Medulla oblongata (tissue), 1 donor: ENCODE measurements around the gene TEX55.
"Not testable (repeated sequence)": the region's sequence is repeated elsewhere in the genome, so short reads cannot be mapped to it uniquely, and the experiment has no call there.

Source experiments
- DNase-seq: peaks from one replicate; pipeline ENCODE4 v3.0.0-alpha.2; 2015; ENCODE audit errors: extremely low spot score

The TEX55 gene

DNA sequence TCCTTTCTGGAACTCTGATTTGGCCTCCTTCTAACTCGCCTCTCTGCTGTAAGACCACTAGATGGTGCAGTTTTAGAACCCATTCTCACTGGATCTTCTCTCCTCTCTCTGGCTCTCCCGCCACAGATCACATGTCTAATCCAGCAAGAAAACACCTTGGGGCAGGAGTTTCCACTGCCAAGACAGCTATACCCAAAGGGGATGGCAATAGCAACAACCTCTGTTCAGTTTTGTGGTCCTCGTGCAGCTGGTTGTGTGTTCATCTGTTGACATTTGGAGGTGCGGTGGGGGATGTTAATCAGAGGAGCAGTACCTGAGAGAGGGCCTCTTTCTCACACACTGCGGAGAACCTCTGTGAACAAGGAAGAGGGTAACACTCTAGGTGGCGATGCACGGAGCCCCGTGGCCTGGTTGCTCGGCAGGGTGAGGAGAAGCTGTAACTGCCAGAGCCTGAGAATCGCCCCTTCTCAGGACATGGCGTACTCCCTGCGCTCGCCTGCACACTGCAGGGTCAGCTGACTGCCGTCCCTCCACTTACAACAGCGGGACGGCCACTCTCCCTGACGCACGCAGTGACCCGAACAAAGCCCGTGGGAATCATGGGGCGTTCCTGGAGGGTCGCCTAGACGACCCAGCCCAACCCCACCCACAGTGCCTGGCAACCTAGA lies at the start of gene TEX55:
Gene TEX55 (plus strand): TSS at position 666 of the 668 bp plus-strand sequence. CDS start 25 bp downstream, outside the sequence.
- DNase-seq = peak; percentile 54

DNA sequence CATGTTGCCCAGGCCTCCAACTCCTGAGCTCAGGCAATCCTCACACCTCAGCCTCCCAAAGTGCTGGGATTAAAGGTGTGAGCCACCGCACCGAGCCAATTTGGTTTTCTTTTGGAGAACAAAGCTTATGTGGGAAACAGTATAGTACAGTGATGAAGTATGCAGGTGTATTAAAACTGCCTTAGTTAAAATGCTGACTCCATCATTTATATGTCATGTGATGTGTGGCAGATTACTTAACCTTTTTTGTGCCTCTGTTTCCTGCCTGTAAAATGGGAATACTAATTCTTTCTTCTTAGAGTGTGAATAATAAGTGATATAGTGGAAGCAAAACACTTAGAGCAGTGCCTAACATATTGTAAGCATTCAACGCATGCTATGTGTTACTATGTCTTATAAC lies 48.0 kb upstream of the TEX55 start:
- no peak for DNase-seq

DNA sequence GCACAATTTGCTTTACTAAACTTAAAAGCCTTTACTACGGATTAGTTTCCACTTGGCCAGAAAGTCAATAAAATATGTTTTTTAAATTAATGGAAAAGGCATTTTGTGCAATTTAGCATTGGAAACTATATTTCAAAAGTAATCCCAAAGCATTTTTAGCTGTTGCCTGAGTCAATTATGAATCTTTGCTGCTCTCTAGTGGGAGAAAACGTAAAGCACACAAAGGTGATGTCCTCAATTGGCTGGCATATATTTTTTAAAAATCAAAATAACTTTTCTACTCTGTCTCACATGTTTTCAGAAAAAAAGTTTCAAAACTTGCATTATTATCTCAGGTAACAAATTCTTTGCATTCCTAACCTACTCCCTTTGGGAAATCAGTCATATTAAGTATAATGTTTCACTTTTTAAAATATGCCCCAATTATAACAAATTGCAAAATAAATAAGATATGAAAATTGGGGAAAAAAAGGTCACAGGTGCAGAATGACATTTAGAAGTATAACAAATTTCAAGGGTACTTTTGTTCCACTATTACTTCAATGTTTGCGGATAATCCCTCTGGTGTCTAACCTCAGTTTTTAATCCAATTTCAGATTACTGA lies 47.2 kb upstream of the TEX55 start:
- peak; percentile 64 for DNase-seq

DNA sequence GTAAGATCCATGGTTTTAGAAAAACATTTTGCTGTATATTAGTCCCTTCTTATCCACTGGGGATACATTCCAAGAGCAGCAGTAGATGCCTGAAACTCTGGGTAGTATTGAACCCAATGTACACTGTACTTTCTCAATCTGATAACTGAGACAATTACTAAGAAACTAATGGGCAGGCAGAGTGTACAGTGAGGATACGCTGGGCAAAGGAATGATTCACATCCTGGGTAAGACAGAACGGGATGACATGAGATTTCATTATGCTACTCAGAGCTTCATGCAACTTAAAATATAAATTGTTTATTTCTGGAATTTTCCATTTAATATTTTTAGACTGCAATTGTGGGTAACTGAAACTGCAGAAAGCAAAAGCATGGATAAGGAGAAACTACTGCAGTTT lies 46.2 kb upstream of the TEX55 start:
- no peak for DNase-seq

DNA sequence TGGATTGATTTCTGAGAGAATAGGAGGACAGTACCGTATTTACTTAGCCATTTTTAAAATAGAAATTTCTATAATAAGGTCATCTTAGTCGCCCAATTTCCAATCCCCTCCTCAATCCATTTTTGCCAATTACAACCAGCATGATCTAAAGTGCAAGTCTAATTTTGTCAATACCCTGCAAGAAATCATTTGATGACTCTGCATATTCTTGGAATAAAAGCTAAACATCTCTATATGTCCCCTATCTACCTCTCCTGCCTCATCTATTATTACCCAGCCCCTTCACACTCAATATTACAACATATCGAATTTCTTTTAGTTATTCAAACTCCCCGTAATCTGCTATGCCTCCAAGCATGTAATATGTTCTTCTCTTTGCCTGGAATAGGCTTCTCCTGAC lies 41.9 kb upstream of the TEX55 start:
- DNase-seq = no peak

DNA sequence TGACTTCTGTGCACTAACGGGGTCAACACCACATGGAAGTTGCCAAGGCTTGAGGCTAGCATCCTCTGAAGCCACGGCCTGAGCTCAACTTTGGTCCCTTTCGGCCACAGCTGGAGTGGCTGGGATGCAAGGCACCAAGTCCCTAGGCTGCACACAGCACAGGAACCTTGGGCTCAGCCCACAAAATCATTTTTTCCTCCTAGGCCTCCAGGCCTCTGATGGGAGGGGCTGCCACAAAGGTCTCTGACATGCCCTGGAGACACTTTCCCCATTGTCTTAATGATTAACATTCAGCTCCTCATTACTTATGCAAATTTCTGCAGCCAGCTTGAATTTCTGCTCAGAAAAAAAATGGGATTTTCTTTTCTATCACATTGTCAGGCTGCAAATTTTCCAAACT lies 27.6 kb upstream of the TEX55 start:
- not testable (repeated sequence) for DNase-seq

DNA sequence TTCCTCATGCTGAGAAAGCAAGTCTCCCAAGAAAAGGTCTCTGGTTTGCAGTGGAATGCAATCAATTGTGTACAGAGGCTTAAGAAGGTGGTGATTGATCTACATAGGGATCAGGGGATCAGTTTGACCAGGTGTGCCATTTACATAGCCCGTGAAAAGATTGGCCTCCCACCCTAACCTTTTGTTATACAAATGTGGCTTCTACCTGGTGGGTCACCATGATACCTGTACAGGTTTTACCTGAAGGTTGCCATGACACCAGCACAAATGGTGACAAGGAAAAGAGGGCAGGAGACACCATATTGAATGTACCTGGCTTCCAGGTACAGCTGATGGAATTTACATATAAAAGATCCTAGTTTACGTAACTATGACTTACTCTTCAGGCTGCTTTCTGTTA lies 25.5 kb upstream of the TEX55 start:
- DNase-seq = no peak

DNA sequence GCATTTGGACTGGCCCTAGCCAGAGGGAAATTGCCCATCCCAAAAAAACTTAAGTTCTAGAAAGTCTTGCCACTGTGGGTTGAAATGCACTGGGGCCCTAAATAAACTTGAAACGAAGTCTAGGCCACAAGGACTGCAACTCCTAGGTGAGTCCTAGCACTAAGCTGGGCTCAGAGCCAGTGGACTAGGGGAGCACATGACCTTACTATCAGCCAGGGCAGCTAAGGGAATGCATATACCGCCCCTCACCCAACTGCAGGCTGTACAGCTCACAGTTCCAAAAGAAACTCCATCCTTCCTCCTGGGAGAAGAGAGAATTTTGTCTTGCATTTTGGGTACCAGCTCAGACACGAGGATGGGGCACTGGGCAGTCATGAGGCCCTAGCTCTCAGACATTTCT lies 23.6 kb upstream of the TEX55 start:
- DNase-seq = no peak

DNA sequence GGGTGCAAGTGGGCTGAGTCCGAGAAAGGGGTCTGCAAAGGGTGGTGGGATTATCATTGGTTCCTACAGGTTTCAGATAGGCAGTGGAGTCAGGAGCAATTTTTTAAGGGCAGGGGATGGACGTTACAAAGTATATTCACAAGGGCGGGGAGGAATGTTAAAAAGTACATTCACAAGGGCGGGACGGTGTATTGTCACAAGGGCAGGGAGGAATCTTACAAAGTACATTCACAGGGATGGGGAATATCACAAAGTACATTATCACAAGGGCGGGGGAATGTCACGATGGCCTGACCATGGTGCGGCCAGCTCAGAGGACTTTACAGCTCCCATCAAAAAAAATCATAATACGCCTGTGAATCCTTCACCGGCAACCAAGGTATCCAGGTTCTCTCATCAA lies 20.6 kb upstream of the TEX55 start:
- DNase-seq = no peak

DNA sequence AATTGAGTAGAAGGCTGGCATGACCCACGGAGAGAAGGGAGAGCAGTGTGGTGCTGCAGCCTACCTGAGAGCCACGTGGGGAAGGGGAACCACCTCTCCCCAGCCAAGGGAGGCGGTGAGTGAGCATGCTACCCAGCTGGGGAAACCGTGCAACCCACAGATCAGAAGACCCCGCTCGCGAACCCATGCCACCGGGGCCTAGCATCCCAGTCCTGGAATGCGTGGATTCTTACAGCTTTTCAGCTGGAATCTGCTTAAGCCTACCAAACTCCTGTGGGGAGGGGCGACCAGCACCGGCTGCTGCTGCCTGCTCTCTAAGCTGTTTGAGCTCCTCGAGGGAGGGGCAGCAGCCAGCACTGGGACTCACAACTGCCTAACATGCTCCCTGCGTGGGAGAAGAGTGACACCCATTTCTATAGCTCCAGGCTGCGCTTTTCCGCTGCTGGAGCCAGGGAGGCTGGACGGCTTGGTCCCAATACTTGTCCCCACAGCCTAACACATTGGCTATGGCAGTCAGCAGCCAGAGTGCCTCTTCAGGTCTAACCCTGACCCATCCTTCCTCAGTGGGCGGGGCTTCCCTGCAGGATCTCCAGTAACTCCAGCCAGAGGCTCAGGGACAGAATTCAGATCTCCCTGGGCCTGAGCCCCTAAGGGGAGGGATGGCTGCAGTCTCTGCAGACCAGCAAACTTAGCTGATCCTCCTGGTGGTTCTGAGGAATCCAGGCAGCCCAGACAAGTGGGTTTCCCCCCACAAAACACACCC lies 20.0 kb upstream of the TEX55 start:
- DNase-seq = no peak

DNA sequence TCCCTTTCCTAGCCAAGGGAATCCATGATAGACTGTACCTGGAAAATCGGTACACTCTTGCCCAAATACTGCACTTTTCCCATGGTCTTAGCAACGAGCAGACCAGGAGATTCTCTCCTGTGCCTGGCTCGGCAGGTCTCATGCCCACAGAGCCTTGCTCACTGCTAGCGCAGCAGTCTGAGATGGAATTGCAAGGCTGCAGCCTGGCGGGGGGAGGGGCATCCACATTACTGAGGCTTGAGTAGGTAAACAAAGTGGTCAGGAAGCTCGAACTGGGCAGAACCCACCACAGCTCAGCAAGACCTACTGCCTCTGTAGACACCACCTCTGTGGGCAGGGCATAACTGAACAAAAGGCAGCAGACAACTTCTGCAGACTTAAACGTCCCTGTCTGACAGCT lies 15.7 kb upstream of the TEX55 start:
- DNase-seq = not testable (repeated sequence)

DNA sequence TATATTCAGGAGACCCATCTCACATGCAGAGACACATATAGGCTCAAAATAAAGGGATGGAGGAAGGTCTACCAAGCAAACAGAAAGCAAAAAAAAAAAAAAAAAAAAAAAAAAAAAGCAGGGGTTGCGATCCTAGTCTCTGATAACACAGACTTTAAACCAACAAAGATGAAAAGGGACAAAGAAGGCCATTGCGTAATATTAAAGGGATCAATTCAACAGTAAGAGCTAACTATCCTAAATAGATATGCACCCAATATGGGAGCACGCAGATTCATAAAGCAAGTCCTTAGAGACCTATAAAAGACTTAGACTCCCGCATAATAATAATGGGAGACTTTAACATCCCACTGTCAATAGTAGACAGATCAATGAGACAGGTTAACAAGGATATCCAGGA lies 13.7 kb upstream of the TEX55 start:
- DNase-seq = not testable (repeated sequence)

DNA sequence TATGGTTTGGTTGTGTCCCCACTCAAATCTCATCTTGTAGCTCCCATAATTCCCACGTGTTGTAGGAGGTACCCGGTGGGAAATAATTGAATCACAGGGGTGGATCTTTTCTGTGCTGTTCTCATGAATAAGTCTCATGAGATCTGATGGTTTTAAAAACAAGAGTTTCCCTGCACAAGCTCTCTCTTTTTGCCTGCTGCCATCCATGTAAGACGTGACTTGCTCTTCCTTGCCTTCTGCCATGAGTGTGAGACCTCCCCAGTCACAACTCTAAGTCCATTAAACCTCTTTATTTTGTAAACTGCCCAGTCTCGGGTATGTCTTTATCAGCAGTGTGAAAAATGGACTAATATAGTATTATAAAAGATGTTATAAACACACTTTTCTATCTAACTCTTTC lies 6.6 kb upstream of the TEX55 start:
- not testable (repeated sequence) for DNase-seq

DNA sequence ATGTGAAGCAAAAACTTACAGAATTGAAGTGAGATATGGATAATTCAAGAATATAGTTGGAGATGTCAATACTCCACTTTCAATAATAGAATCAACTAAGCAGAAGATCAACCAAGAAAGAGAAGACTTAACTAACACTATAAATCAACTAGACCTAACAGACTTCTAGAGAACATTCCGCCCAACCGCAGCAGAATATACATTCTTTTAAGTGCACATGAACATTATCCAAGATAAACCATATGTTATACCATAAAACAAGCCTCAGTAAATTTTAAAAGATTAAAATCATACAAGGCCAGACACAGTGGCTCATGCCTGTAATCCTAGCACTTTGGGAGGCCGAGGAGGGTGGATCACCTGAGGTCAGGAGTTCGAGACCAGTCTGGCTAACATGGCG lies 5.5 kb upstream of the TEX55 start:
- no peak for DNase-seq

DNA sequence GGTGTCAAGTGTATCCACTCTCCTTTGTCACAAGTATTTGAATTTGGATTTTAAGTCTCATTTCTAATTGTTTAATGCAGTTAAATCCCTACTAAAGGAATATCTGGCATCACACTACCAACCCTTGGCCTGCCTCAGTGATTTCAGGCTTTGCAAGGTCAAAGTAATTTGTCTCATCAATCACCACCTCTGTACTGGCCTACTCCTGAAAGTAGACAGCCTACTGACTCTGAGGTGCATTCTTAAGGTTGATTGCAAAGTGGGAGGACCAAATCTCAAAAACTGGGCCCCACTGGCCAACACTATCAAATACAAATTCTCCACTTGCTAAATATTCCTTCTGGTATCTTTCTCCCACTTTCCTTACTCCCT lies 851 bp upstream of the TEX55 start:
- DNase-seq = no peak

DNA sequence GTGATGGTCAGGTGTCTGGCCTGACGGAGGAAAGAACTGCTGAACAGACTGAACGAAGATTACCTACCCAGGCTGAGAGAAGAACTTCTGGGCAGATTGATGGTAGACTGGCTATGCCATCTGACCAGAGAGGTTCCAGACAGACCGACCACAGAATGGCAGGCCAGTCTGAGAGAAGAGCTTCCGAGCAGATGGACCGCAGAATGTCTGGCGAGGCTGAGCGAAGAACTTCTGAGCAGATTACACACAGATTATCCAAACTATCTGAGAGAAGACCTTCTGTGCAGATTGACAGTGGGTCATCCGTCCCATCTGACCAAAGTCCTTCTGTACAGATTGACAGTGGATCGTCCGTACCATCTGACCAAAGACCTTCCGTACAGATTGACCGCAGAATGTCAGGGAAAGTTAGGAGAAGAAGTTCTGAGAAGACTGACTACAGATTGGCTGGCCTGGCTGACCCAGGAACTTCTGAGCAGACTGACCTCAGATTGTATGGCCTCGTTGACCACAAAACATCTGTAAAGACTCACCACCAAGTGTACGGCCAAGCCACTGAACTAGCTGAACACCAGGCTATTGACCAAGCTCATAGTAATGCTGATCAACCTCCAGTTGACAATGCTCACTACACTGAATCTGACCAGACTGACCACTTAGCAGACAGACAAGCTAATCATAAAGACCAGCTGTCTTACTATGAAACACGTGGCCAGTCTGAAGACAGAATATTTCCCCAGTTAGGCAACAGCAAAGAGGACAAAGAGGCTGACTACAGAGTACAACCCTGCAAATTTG lies 812 bp downstream of the TEX55 start:
- no peak for DNase-seq

DNA sequence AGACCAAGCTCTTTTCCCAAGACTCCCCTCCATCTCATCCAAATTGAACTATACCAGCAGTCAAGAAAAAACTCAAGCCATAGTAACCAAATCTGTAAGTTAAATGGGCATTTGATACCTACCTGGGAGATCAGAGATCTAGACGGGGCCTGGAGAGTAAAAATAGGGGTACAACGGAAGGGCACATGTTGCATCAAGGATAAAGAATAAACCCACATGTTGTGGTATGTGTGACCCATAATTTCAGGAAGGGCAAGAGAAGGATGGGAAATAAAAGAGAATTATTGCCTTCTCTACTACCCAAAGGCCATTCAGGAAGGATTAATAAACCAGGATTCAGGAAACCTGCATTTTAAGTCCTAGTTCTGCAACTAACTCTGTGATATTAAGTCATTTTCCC lies 1.5 kb downstream of the TEX55 start:
- no peak for DNase-seq

DNA sequence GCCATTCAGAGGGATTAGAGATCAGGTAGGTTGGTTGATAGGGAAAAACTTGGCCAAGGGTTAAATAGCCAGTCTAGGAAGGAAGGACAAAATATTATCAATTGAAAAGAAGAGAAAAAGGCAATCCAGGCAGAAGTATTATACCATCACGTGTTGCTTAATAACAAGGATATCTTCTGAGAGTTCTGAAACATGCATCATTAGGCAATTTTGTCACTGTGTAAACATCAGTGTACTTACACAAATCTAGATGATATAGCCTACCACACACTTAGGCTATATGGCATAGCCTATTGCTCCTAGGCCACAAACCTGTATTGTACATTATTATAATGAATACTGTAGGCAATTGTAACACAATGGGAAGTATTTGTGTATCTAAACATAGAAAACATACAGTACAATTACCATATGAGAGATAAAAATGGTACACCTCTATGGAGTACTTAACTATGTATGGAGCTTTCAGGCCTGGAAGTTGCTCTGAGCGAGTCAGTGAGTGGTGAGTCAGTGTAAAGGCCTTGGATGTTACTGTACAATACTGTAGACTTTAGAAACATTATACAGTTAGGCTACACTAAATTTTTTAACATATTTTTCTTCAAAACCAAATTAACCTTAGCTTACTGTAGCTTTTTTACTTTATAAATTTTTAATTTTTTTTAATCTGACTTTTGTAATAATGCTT lies 2.7 kb downstream of the TEX55 start:
- DNase-seq = no peak

DNA sequence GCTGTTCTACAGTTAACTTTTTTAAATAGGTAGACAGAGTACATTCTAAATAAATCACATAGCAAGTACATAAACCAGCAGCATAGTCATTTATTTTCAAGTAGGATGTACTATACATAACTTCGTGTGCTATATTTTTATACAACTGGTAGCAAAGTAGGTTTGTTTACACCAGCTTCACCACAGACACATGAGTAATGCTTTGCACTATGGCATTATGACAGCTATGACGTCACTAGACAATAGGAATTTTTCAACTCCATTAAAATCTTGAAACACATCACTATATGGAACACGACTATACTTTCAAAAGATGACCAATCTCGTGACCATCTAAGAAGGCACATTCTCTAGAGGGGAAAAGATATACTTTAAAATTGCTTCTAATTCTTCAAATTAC lies 3.5 kb downstream of the TEX55 start:
- DNase-seq = no peak

DNA sequence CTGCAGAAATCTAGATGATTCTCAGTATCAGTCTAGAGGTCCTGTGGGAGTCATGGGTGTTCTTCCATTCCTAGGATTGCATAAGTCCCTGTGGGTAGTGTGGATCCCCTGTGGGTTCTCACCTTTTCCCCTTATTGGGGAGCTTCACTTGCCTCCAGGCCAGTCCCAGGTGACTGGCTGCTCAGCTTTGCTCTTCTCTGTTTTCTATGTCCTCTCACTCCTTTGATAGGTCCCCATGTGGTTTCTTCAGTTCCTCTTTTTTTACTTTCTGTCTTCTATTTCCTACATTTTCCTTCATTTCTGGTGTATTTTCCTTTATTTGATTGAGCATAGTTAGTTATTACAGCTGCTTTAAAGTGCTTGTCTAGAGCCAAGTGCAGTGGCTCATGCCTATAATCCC lies 10.9 kb downstream of the TEX55 start:
- no peak for DNase-seq

DNA sequence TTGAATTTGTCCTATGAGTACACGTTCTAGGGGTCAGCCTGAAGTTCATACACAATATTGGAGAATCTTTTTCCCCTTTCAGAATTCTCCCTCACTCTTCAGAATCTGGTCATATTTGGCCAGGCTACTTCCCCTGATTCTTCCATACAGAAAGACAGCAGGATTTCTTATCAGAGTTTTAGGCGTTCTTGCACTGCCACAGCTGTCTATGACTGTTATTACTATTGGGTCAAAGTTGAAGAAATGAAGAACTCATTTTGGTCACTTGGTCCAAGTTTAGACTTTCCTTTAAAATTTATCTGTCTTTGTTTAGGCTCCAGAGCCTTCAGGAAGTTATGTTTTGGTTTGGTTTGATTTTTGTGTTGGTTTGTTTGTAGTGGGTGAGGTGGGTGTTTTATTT lies 12.0 kb downstream of the TEX55 start:
- no peak for DNase-seq

DNA sequence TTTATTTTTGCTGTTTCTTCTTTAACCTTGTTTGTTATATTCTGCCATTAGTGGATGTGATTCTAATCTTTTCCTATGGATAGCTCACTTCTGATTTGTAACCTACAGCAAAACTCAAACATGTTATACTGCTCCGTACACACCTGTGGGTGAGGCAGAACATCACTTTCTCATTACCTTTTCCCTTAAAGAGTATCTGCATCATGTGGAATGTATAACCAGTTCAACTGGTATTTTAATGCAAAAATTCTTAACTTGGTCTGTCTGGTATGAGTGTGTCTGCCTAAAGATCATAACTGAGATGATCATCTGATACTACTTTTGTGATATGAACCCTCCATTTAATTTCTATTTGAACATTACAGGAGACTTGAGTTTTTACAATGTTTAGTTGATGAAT lies 14.4 kb downstream of the TEX55 start:
- DNase-seq = no peak
